IMR-90 (cell line): ENCODE data around the gene STT3A. TPM values are rescaled to one million over a fixed set of nuclear protein-coding genes. Genes with fewer than 3 reads are reported as not detected.

ENCODE experiments used
- ATAC-seq: fragments of 200-7000 bp; cut with Tn5 transposase; 2 replicates; pipeline ENCODE4 v1.9.1; 2020; ENCODE audit warnings: low read depth, mild to moderate bottlenecking, moderate library complexity
- BruUV-seq: library from RNA; stranded (reverse); fragments of 400-500 nt; replicated peaks from 2 replicates; lab custom pipeline; 2021; lab: Mats Ljungman, UMichigan
- CTCF ChIA-PET: fragments of 300-600 bp; formaldehyde crosslinking; extraction: SDS; loops from one replicate; lab custom pipeline; 2021; ENCODE audit warnings: antibody characterized with exemption; lab: Yijun Ruan, JAX
- POLR2A ChIA-PET: fragments of 300-600 bp; sonication (Branson Sonifier 250); formaldehyde crosslinking; loops from one replicate; lab custom pipeline; 2022; ENCODE audit warnings: antibody characterized with exemption; ENCODE audit not compliant: unreplicated experiment; lab: Charles Lee
- DNase-seq: peaks from one replicate; pipeline ENCODE4 v3.0.0; 2013
- H2AFZ ChIP-seq: replicated peaks from 2 replicates; pipeline ENCODE3; 2013; ENCODE audit warnings: low read length, mild to moderate bottlenecking; ENCODE audit not compliant: poor library complexity
- H2AK5ac ChIP-seq: 2 replicates; pipeline ENCODE4 v1.6.1; 2013; ENCODE audit warnings: low read depth, low read length, inconsistent platforms
- H2AK9ac ChIP-seq: replicated peaks from 2 replicates; pipeline ENCODE3; 2013; ENCODE audit warnings: mild to moderate bottlenecking, low read depth, low read length, moderate library complexity; ENCODE audit not compliant: poor library complexity
- H2BK120ac ChIP-seq: 2 replicates; pipeline ENCODE4 v1.6.1; 2013; ENCODE audit warnings: low read depth, low read length, inconsistent platforms
- H2BK15ac ChIP-seq: 3 replicates; pipeline ENCODE4 v1.6.1; 2013; ENCODE audit warnings: low read depth, low read length, inconsistent platforms
- H2BK20ac ChIP-seq: 2 replicates; pipeline ENCODE4 v1.6.1; 2013; ENCODE audit warnings: low read depth, mild to moderate bottlenecking, inconsistent platforms, low read length, moderate library complexity
- H2BK5ac ChIP-seq: 2 replicates; pipeline ENCODE4 v1.6.1; 2013; ENCODE audit warnings: mild to moderate bottlenecking, low read depth, low read length, inconsistent platforms; ENCODE audit not compliant: poor library complexity, severe bottlenecking
- H3K14ac ChIP-seq: replicated peaks from 2 replicates; pipeline ENCODE4 v1.6.1; 2013; ENCODE audit warnings: low read depth, low read length, inconsistent platforms
- H3K18ac ChIP-seq: 2 replicates; pipeline ENCODE4 v1.6.1; 2013; ENCODE audit warnings: low read depth, low read length, control low read depth
- H3K23ac ChIP-seq: 2 replicates; pipeline ENCODE4 v1.6.1; 2013; ENCODE audit warnings: low read depth, low read length, inconsistent platforms
- H3K27ac ChIP-seq: 2 replicates; pipeline ENCODE4 v1.5.1; 2013; ENCODE audit warnings: mild to moderate bottlenecking, control low read depth, low read length; ENCODE audit not compliant: insufficient read depth
- H3K27me3 ChIP-seq: 2 replicates; pipeline ENCODE4 v1.6.1; 2013; ENCODE audit warnings: low read length; ENCODE audit not compliant: control insufficient read depth, insufficient read depth
- H3K36me3 ChIP-seq: 2 replicates; pipeline ENCODE4 v1.6.1; 2013; ENCODE audit warnings: low read length, mixed read lengths; ENCODE audit not compliant: control insufficient read depth, insufficient read depth
- H3K4ac ChIP-seq: 2 replicates; pipeline ENCODE4 v1.6.1; 2013; ENCODE audit warnings: low read depth, low read length, inconsistent platforms
- H3K4me1 ChIP-seq: 2 replicates; pipeline ENCODE4 v1.6.1; 2013; ENCODE audit warnings: low read length, mixed read lengths; ENCODE audit not compliant: control insufficient read depth, insufficient read depth
- H3K4me2 ChIP-seq: 2 replicates; pipeline ENCODE4 v1.6.1; 2013; ENCODE audit warnings: low read depth, mild to moderate bottlenecking, control low read depth, low read length, moderate library complexity
- H3K4me3 ChIP-seq: 2 replicates; pipeline ENCODE4 v1.5.1; 2013; ENCODE audit warnings: low read depth, mild to moderate bottlenecking, control low read depth, low read length, moderate library complexity; ENCODE audit not compliant: insufficient read depth
- H3K56ac ChIP-seq: 2 replicates; pipeline ENCODE4 v1.6.1; 2013; ENCODE audit warnings: low read length, inconsistent platforms; ENCODE audit not compliant: insufficient read depth; ENCODE audit errors: extremely low read depth
- H3K79me1 ChIP-seq, 2 experiments: 2 replicates each; pipeline ENCODE4 v1.6.1; 2013; ENCODE audit warnings: low read length in 2 of 2, inconsistent platforms in 1 of 2, low read depth in 1 of 2
- H3K9ac ChIP-seq: 2 replicates; pipeline ENCODE4 v1.6.1; 2013; ENCODE audit warnings: low read depth, low read length, control low read depth
- H3K9me1 ChIP-seq: 2 replicates; pipeline ENCODE4 v1.6.1; 2013; ENCODE audit warnings: low read length, inconsistent platforms; ENCODE audit not compliant: insufficient read depth
- H3K9me3 ChIP-seq: 2 replicates; pipeline ENCODE4 v1.6.1; 2013; ENCODE audit warnings: low read length; ENCODE audit not compliant: control insufficient read depth, insufficient read depth
- H4K20me1 ChIP-seq: 2 replicates; pipeline ENCODE4 v1.6.1; 2013; ENCODE audit warnings: low read length, inconsistent platforms; ENCODE audit not compliant: insufficient read depth
- H4K5ac ChIP-seq: 2 replicates; pipeline ENCODE4 v1.6.1; 2013; ENCODE audit warnings: mild to moderate bottlenecking, low read depth, low read length, control low read depth
- H4K8ac ChIP-seq, 2 experiments: 2 replicates each; pipeline ENCODE4 v1.6.1; 2013; ENCODE audit warnings: low read depth in 2 of 2, low read length in 2 of 2, control low read depth in 1 of 2, inconsistent platforms in 1 of 2
- H4K91ac ChIP-seq: 2 replicates; pipeline ENCODE4 v1.6.1; 2013; ENCODE audit warnings: low read depth, low read length, inconsistent platforms; ENCODE audit not compliant: insufficient read depth
- BHLHE40 ChIP-seq: fragments of 150-350 bp; IDR thresholded peaks from 2 replicates; pipeline ENCODE4 v1.6.1; 2016; ENCODE audit warnings: mild to moderate bottlenecking, low read depth, low read length
- CEBPB ChIP-seq: IDR thresholded peaks from 2 replicates; pipeline ENCODE4 v1.6.1; 2012; ENCODE audit warnings: low read depth, low read length, improper control_type of control experiment
- CHD1 ChIP-seq: IDR thresholded peaks from 2 replicates; pipeline ENCODE4 v1.6.1; 2012; ENCODE audit warnings: low read depth, low read length, improper control_type of control experiment
- CTCF ChIP-seq: conservative IDR thresholded peaks from 2 replicates; pipeline ENCODE4 v1.5.1; 2012; ENCODE audit warnings: mild to moderate bottlenecking, low read depth, low read length, improper control_type of control experiment
- ELK1 ChIP-seq: fragments of 150-350 bp; IDR thresholded peaks from 2 replicates; pipeline ENCODE4 v1.6.1; 2016; ENCODE audit warnings: low read depth, mild to moderate bottlenecking, low read length, moderate library complexity, borderline replicate concordance
- FOS ChIP-seq: fragments of 150-350 bp; IDR thresholded peaks from 2 replicates; pipeline ENCODE4 v1.6.1; 2016; ENCODE audit warnings: low read depth, low read length
- MAFK ChIP-seq: IDR thresholded peaks from 2 replicates; pipeline ENCODE4 v1.6.1; 2012; ENCODE audit warnings: low read depth, low read length, improper control_type of control experiment
- MAZ ChIP-seq: IDR thresholded peaks from 2 replicates; pipeline ENCODE4 v1.6.1; 2012; ENCODE audit warnings: low read depth, mild to moderate bottlenecking, low read length, improper control_type of control experiment, moderate library complexity, borderline replicate concordance
- MXI1 ChIP-seq: IDR thresholded peaks from 2 replicates; pipeline ENCODE4 v1.6.1; 2012; ENCODE audit warnings: low read depth, mild to moderate bottlenecking, low read length, moderate library complexity, borderline replicate concordance
- NFE2L2 ChIP-seq: fragments of 150-350 bp; IDR thresholded peaks from 2 replicates; pipeline ENCODE4 v1.6.1; 2016; ENCODE audit warnings: low read depth, mild to moderate bottlenecking, low read length
- POLR2A ChIP-seq: IDR thresholded peaks from 2 replicates; pipeline ENCODE4 v1.6.1; 2012; ENCODE audit warnings: mild to moderate bottlenecking, low read depth, low read length
- RAD21 ChIP-seq: IDR thresholded peaks from 2 replicates; pipeline ENCODE4 v1.6.1; 2012; ENCODE audit warnings: low read length, improper control_type of control experiment
- RCOR1 ChIP-seq: IDR thresholded peaks from 2 replicates; pipeline ENCODE4 v1.6.1; 2012; ENCODE audit warnings: mild to moderate bottlenecking, low read length, improper control_type of control experiment; ENCODE audit not compliant: insufficient replicate concordance
- RFX5 ChIP-seq: IDR thresholded peaks from 2 replicates; pipeline ENCODE4 v1.8.0; 2012; ENCODE audit warnings: low read depth, mild to moderate bottlenecking, low read length, moderate library complexity
- SMC3 ChIP-seq: fragments of 150-350 bp; IDR thresholded peaks from 2 replicates; pipeline ENCODE4 v1.6.1; 2016; ENCODE audit warnings: low read depth, mild to moderate bottlenecking, antibody characterized with exemption, low read length, moderate library complexity
- USF2 ChIP-seq: fragments of 150-350 bp; IDR thresholded peaks from 2 replicates; pipeline ENCODE4 v1.6.1; 2017; ENCODE audit warnings: mild to moderate bottlenecking, antibody characterized with exemption, low read length, low read depth
- WGBS, 2 experiments: methylation state at CpG; one replicate each; pipeline versions ENCODE4 v1.1.5 to v1.1.7; 2013; ENCODE audit warnings: missing lambda C conversion rate in 2 of 2; ENCODE audit not compliant: insufficient read length in 1 of 2; ENCODE audit errors: extremely low coverage in 2 of 2; 5-methylcytosine and 5-hydroxymethylcytosine counted together
- dilution Hi-C: fragments of 300-500 bp; cut with HindIII; formaldehyde crosslinking; loops from one replicate; pipeline ENCODE4 v1.14.3; 2018; ENCODE audit warnings: low sequenced_read_pairs; ENCODE audit not compliant: unreplicated experiment
- in situ Hi-C: fragments of 300-500 bp; cut with MboI; formaldehyde crosslinking; loops from 3 replicates; pipeline ENCODE4 v1.14.3; 2019; ENCODE audit warnings: low sequenced_read_pairs, inconsistent platforms, mixed read lengths
- intact Hi-C: fragments of 100-400 bp; cut with micrococcal nuclease; formaldehyde crosslinking; loops from 2 replicates; pipeline ENCODE4 v1.10.0; 2022
- polyA plus RNA-seq, 3 experiments: library from polyadenylated mRNA; depleted of rRNA; stranded (reverse); fragments of >200 nt; gene quantifications; 2 replicates each; pipeline ENCODE4 v1.2.3, GENCODE V29; 2012; ENCODE audit warnings: low replicate concordance in 1 of 3
- total RNA-seq: library from RNA; depleted of rRNA; stranded (reverse); fragments of >200 nt; gene quantifications from 2 replicates; pipeline ENCODE4 v1.2.3, GENCODE V29; 2012

STT3A gene
- total and polyA plus RNA-seq, 2 of the 4 experiments (the other 2 are of a cell fraction) = 180 to 387 TPM

- POLR2A ChIA-PET = no interaction called here
- no peak overlapping the region for H3K23ac ChIP-seq
These were observed 16.9 kb downstream of the STT3A start for GRCh38 chr11:125609545-125609944.

More at GRCh38 chr11:125609545-125609944, 16.9 kb downstream of the STT3A start:
- TF ChIP-seq CEBPB = no peak
- no peak for TF ChIP-seq ELK1
- no peak for TF ChIP-seq POLR2A
- no peak for TF ChIP-seq CHD1
- no peak for TF ChIP-seq BHLHE40
- TF ChIP-seq SMC3 = no peak
- TF ChIP-seq RFX5 = no peak
- no peak for TF ChIP-seq MXI1
- no peak for TF ChIP-seq MAFK
- no peak for TF ChIP-seq USF2
- TF ChIP-seq RAD21 = no peak
- no peak for TF ChIP-seq FOS
- TF ChIP-seq RCOR1 = no peak
- no peak for TF ChIP-seq NFE2L2
- TF ChIP-seq MAZ = no peak
- no peak for TF ChIP-seq CTCF
- Histone ChIP-seq H3K27ac (no peak overlapping the region), H2BK15ac (no peak overlapping the region), H3K18ac (no peak overlapping the region), H3K9ac (no peak overlapping the region), H4K8ac (no peak overlapping the region), H4K20me1 (no peaks in the 10 kb centered on the region), H3K4me3 (no peak overlapping the region), H3K36me3 (peaks cover 52% of the 10 kb centered on the region), H3K14ac (no peak overlapping the region), H2BK20ac (no peak overlapping the region), H2AK5ac (no peak overlapping the region), H3K9me1 (no peaks in the 10 kb centered on the region), H2BK5ac (no peak overlapping the region), H4K5ac (no peak overlapping the region), H3K4me1 (no peaks in the 10 kb centered on the region), H2AFZ (no peak overlapping the region), H3K4ac (no peak overlapping the region), H3K9me3 (no peaks in the 10 kb centered on the region), H2AK9ac (no peak overlapping the region), H3K4me2 (no peak overlapping the region), H4K91ac (no peak overlapping the region), H3K79me1 (peaks cover 10 to 15% of the 10 kb centered on the region in 2 experiments; a peak in 3 of 4 replicates), H2BK120ac (no peak overlapping the region), H3K56ac (no peak overlapping the region), H3K27me3 (no peaks in the 10 kb centered on the region)
- CTCF ChIA-PET = interaction anchor here (0.5 kb wide), 1 partner anchor 124 kb away, joined by 4 read pairs; no protein-coding TSS in a partner anchor
- DNase-seq = no peak
- intact Hi-C loops = no loop called here
- no CpG with 5 or more reads among the region's 7 CpGs for WGBS, 2 experiments
- ATAC-seq = no peak
- dilution Hi-C loops = no loop called here
- in situ Hi-C loops = no loop called here
- BruUV-seq = no TSS peak
